ENCODE results near the gene CABS1. TPM values are rescaled to one million over a fixed set of nuclear protein-coding genes. Genes with fewer than 3 reads are reported as not detected.

The CABS1 gene
- total and polyA plus RNA-seq, 2 of the 8 experiments (the other 6 are each of a cell fraction or from before 2014, with no cell fraction given), result 0.03 TPM; not detected in 1

- H3K4me2 ChIP-seq (ENCODE audit: insufficient read depth in 1 of 2, low read depth in 2 of 2, low read length in 2 of 2), result no peak overlapping the region
- ChIA-PET CTCF (ENCODE audit: partially characterized antibody) (interaction anchor here (0.9 to 4.7 kb wide), 5 partner anchors 27 to 192 kb away, joined by 3 to 21 read pairs (median 4); no protein-coding TSS in a partner anchor), POLR2A (ENCODE audit: partially characterized antibody) (no interaction called here)
- H2BK120ac ChIP-seq (replicated peaks; ENCODE audit: low read depth, low read length), result no peak overlapping the region
- H3K23ac ChIP-seq (ENCODE audit: insufficient read length), result no peak overlapping the region
- no peaks in the 10 kb centered on the region for H3K9me3 ChIP-seq (ENCODE audit: insufficient read depth in 2 of 2, low read depth in 1 of 2, low read length in 1 of 2)
- peaks cover 0 to 2% (median 0%) of the 10 kb centered on the region in 4 experiments; a peak in 1 of 7 replicates for H3K4me1 ChIP-seq (replicated peaks in 1 of 4; ENCODE audit: control insufficient read depth in 3 of 4, insufficient read depth in 4 of 4, low read length in 3 of 4)
- H3K18ac ChIP-seq (ENCODE audit: extremely low read depth, low read length), result no peak overlapping the region
- H3K14ac ChIP-seq (ENCODE audit: insufficient read length), result no peak overlapping the region
- no peak overlapping the region for H2AFZ ChIP-seq (ENCODE audit: low read length)
- no peak for FAIRE-seq
- 30% methylated on average over 1 of the region's 1 CpG; no CpG with 5 or more reads in 1 of the 2 experiments for WGBS, 2 experiments (ENCODE audit: extremely low coverage in 1 of 2, insufficient coverage in 1 of 2, insufficient read length in 1 of 2, insufficient replicate concordance in 2 of 2, low coverage in 1 of 2, low lambda C conversion rate in 2 of 2, missing lambda C conversion rate in 1 of 2)
- H2AK5ac ChIP-seq (ENCODE audit: low read depth, low read length), result no peak overlapping the region
- H3K27me3 ChIP-seq (replicated peaks in 1 of 4; ENCODE audit: control insufficient read depth in 3 of 4, extremely low read depth in 1 of 4, insufficient read depth in 3 of 4, low read length in 3 of 4), result no peaks in the 10 kb centered on the region
- no peak overlapping the region for H2BK20ac ChIP-seq (ENCODE audit: low read length)
- H3K56ac ChIP-seq (replicated peaks; ENCODE audit: insufficient read length, low read depth, low read length), result no peak overlapping the region
- no peak overlapping the region for H2BK15ac ChIP-seq (ENCODE audit: low read length)
- H4K91ac ChIP-seq (replicated peaks; ENCODE audit: insufficient read length, low read length), result no peak overlapping the region
- H4K20me1 ChIP-seq (replicated peaks in 1 of 2; ENCODE audit: control insufficient read depth in 1 of 2, insufficient read depth in 2 of 2, low read length in 2 of 2), result no peaks in the 10 kb centered on the region
- H3K9ac ChIP-seq (replicated peaks in 1 of 4; ENCODE audit: extremely low read depth in 1 of 4, low read depth in 3 of 4, low read length in 3 of 4), result no peak overlapping the region
- H3K36me3 ChIP-seq (ENCODE audit: control insufficient read depth in 2 of 4, insufficient read depth in 4 of 4, low read length in 3 of 4), result no peaks in the 10 kb centered on the region
- H2BK5ac ChIP-seq (ENCODE audit: low read depth, low read length), result no peak overlapping the region
- no peak overlapping the region for H3K27ac ChIP-seq (ENCODE audit: low read depth, low read length)
- TF ChIP-seq PHF8 (conservative IDR thresholded peaks at IDR 0.05; ENCODE audit: low read depth, low read length) (no peak), CTCF (IDR thresholded peaks at IDR 0.05; ENCODE audit: control extremely low read depth in 1 of 3, insufficient read depth in 1 of 3, low read depth in 1 of 3, low read length in 3 of 3) (peak in 2 of 3 experiments; percentile 32 to 35; a peak in 2 of 4 replicates), RAD21 (IDR thresholded peaks at IDR 0.05 in 1 of 2, conservative IDR thresholded peaks at IDR 0.05 in 1 of 2; ENCODE audit: low read depth in 2 of 2, low read length in 2 of 2) (peak; percentile 62), SP4 (IDR thresholded peaks at IDR 0.05; ENCODE audit: low read length) (no peak), EZH2 (IDR thresholded peaks at IDR 0.05; ENCODE audit: low read depth, low read length, severe bottlenecking) (no peak), BCL11A (IDR thresholded peaks at IDR 0.05; ENCODE audit: low read depth in 2 of 2, low read length in 2 of 2) (no peak), CTBP2 (IDR thresholded peaks at IDR 0.05; ENCODE audit: borderline replicate concordance, insufficient read depth, insufficient read length, low read length) (no peak), RXRA (IDR thresholded peaks at IDR 0.05; ENCODE audit: insufficient read depth, low read depth, low read length) (no peak), GTF2F1 (IDR thresholded peaks at IDR 0.05; ENCODE audit: borderline replicate concordance, low read depth, low read length) (no peak), SP2 (IDR thresholded peaks at IDR 0.05; ENCODE audit: low read length) (no peak), SAP30 (IDR thresholded peaks at IDR 0.05; ENCODE audit: insufficient read depth, insufficient replicate concordance, low read length) (no peak)
- H2BK12ac ChIP-seq (ENCODE audit: low read depth, low read length), result no peak overlapping the region
- H3K4ac ChIP-seq (replicated peaks; ENCODE audit: insufficient read length, low read depth, low read length), result no peak overlapping the region
- H3K4me3 ChIP-seq (ENCODE audit: extremely low read depth in 1 of 4, insufficient read depth in 2 of 4, low read depth in 3 of 4, low read length in 4 of 4), result no peak overlapping the region
- no peak for DNase-seq (ENCODE audit: low read depth in 1 of 2, low spot score in 2 of 2)
- H3K79me2 ChIP-seq (ENCODE audit: control insufficient read depth in 1 of 2, insufficient read depth in 2 of 2, low read length in 2 of 2), result no peaks in the 10 kb centered on the region
- no peak overlapping the region for H4K8ac ChIP-seq (ENCODE audit: extremely low read depth, insufficient read depth, low read length)
- H4K5ac ChIP-seq (ENCODE audit: insufficient read length, low read depth, low read length), result no peak overlapping the region
- H3K79me1 ChIP-seq (ENCODE audit: low read depth, low read length), result no peaks in the 10 kb centered on the region
- no peaks in the 10 kb centered on the region for H3K23me2 ChIP-seq (ENCODE audit: low read depth, low read length)
Observed at GRCh38 chr4:70315928-70316327, 18.9 kb upstream of the CABS1 start.
